Caco-2 (cell line): Measurements from ENCODE around the gene SPATA18. TPM values are rescaled to one million over a fixed set of nuclear protein-coding genes. Genes with fewer than 3 reads are reported as not detected.

Source experiments
- BruUV-seq: library from RNA; stranded (reverse); fragments of 400-500 nt; replicated peaks from 2 replicates; lab custom pipeline; 2021; lab: Mats Ljungman, UMichigan
- CTCF ChIA-PET: fragments of 300-600 bp; sonication (Branson Sonifier 250); formaldehyde crosslinking; loops from one replicate; lab custom pipeline; 2022; ENCODE audit warnings: antibody characterized with exemption; lab: Charles Lee
- POLR2A ChIA-PET: fragments of 300-600 bp; sonication (Branson Sonifier 250); formaldehyde crosslinking; loops from one replicate; lab custom pipeline; 2022; ENCODE audit warnings: antibody characterized with exemption; lab: Charles Lee
- DNase-seq, 2 experiments: peaks; one replicate each; pipeline versions ENCODE4 v3.0.0 to v3.0.0-alpha.2; 2020 to 2022
- H3K27me3 ChIP-seq: replicated peaks from 2 replicates; pipeline ENCODE4 v1.6.0; 2011; ENCODE audit warnings: low read length; ENCODE audit not compliant: control insufficient read depth, insufficient read depth
- H3K36me3 ChIP-seq: 2 replicates; pipeline ENCODE4 v1.5.1; 2011; ENCODE audit warnings: low read length; ENCODE audit not compliant: control insufficient read depth, insufficient read depth
- H3K4me1 ChIP-seq: fragments of 250-450 bp; sonication (Bioruptor Pico); 2 replicates; pipeline ENCODE4 v1.5.1; 2020; ENCODE audit warnings: mild to moderate bottlenecking
- H3K4me3 ChIP-seq: 2 replicates; pipeline ENCODE4 v1.5.1; 2011; ENCODE audit warnings: low read depth, mild to moderate bottlenecking, control low read depth, low read length
- H3K9me3 ChIP-seq: fragments of 250-450 bp; sonication (Bioruptor Pico); 2 replicates; pipeline ENCODE4 v1.5.1; 2020; ENCODE audit warnings: mild to moderate bottlenecking, moderate library complexity
- H3K27ac Mint-ChIP-seq: one replicate; pipeline ENCODE4 v1.8.0; 2022; ENCODE audit warnings: mixed read lengths; ENCODE audit not compliant: unreplicated experiment
- H3K27me3 Mint-ChIP-seq: one replicate; pipeline ENCODE4 v1.8.0; 2022; ENCODE audit warnings: mixed read lengths; ENCODE audit not compliant: insufficient read depth, unreplicated experiment
- H3K36me3 Mint-ChIP-seq: one replicate; pipeline ENCODE4 v1.8.0; 2022; ENCODE audit warnings: mild to moderate bottlenecking, mixed read lengths; ENCODE audit not compliant: insufficient read depth, unreplicated experiment
- H3K4me1 Mint-ChIP-seq: one replicate; pipeline ENCODE4 v1.8.0; 2022; ENCODE audit warnings: low read depth, mixed read lengths; ENCODE audit not compliant: unreplicated experiment
- H3K4me3 Mint-ChIP-seq: one replicate; pipeline ENCODE4 v1.8.0; 2022; ENCODE audit warnings: mild to moderate bottlenecking, moderate library complexity, mixed read lengths; ENCODE audit not compliant: unreplicated experiment
- H3K9me3 Mint-ChIP-seq: one replicate; pipeline ENCODE4 v1.8.0; 2022; ENCODE audit warnings: mixed read lengths; ENCODE audit not compliant: unreplicated experiment
- CTCF ChIP-seq, 2 experiments: fragments of 200-600 bp in 1 of 2; IDR thresholded peaks; 1 replicate in 1 of 2; 2 replicates in 1 of 2; pipeline versions ENCODE4 v1.5.1 to v1.8.0; 2011 to 2022; ENCODE audit warnings: antibody characterized with exemption in 1 of 2, control low read depth in 1 of 2, inconsistent platforms in 1 of 2, low read depth in 1 of 2, low read length in 1 of 2, mild to moderate bottlenecking in 1 of 2, moderate library complexity in 1 of 2; ENCODE audit not compliant: insufficient read depth in 1 of 2, severe bottlenecking in 1 of 2, unreplicated experiment in 1 of 2
- intact Hi-C: fragments of 100-400 bp; cut with micrococcal nuclease; formaldehyde crosslinking; loops from one replicate; pipeline ENCODE4 v1.10.0; 2022; ENCODE audit not compliant: unreplicated experiment
- total RNA-seq: library from RNA; stranded (reverse); gene quantifications from 2 replicates; pipeline ENCODE4 v1.2.3, GENCODE V29; 2022

The SPATA18 gene
- total RNA-seq, 1 experiment from 2014 or later: not detected

DNA sequence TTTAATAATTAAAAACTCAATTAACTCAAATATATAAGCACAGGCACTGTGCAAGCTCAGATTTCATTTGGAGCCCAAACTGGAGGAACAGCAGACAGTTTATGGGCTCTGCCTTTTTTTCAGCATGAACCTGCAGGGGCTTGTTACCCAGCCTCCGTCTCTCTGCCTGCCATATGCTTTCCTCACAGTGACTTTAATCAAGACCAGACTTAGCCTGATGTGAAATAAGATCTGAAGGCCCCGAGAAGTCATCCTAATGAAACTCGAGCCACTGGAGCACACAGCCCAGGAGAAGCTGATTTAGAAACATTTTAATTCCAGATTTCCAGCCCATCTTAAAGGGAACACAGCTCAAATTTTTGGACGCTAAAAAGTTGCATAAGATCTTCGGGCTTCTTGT lies 55.6 kb downstream of the SPATA18 start:
- POLR2A ChIA-PET: no interaction called here
- H3K27me3 ChIP-seq: no peaks in the 10 kb centered on the region
- Mint-ChIP-seq H3K4me3 (no peak overlapping the region), H3K27ac (no peak overlapping the region), H3K27me3 (peaks cover 2% of the 10 kb centered on the region), H3K4me1 (no peaks in the 10 kb centered on the region), H3K9me3 (no peaks in the 10 kb centered on the region), H3K36me3 (no peaks in the 10 kb centered on the region)
- H3K9me3 ChIP-seq: no peaks in the 10 kb centered on the region
- no peak for TF ChIP-seq CTCF (IDR thresholded peaks at IDR 0.05; ENCODE audit: insufficient read depth in 1 of 2, low read depth in 1 of 2, low read length in 1 of 2, severe bottlenecking in 1 of 2, unreplicated experiment in 1 of 2)
- CTCF ChIA-PET: no interaction called here
- no peaks in the 10 kb centered on the region for H3K36me3 ChIP-seq
- BruUV-seq: no TSS peak
- intact Hi-C loops: loop anchor here (5.0 to 10.0 kb wide), 2 partner anchors 128 to 876 kb away; no protein-coding TSS in a partner anchor
- no peak for DNase-seq
- H3K4me3 ChIP-seq: no peak overlapping the region
- no peaks in the 10 kb centered on the region for H3K4me1 ChIP-seq

- Histone ChIP-seq H3K27me3 (no peaks in the 10 kb centered on the region), H3K4me1 (no peaks in the 10 kb centered on the region), H3K36me3 (no peaks in the 10 kb centered on the region), H3K4me3 (no peak overlapping the region), H3K9me3 (no peaks in the 10 kb centered on the region)
- no peaks in the 10 kb centered on the region for H3K36me3 Mint-ChIP-seq
- peaks cover 2% of the 10 kb centered on the region for H3K27me3 Mint-ChIP-seq
- TF ChIP-seq CTCF (IDR thresholded peaks at IDR 0.05; ENCODE audit: insufficient read depth in 1 of 2, low read depth in 1 of 2, low read length in 1 of 2, severe bottlenecking in 1 of 2, unreplicated experiment in 1 of 2): no peak
- no TSS peak for BruUV-seq
- H3K9me3 Mint-ChIP-seq: no peaks in the 10 kb centered on the region
- H3K4me3 Mint-ChIP-seq: no peak overlapping the region
- intact Hi-C loops: loop anchor here (5.0 to 10.0 kb wide), 2 partner anchors 127 to 875 kb away; no protein-coding TSS in a partner anchor
- POLR2A ChIA-PET: no interaction called here
- CTCF ChIA-PET: no interaction called here
- DNase-seq: no peak
- no peaks in the 10 kb centered on the region for H3K4me1 Mint-ChIP-seq
- H3K27ac Mint-ChIP-seq: no peak overlapping the region
Observed at GRCh38 chr4:52107336-52107735, 56.2 kb downstream of the SPATA18 start.

DNA sequence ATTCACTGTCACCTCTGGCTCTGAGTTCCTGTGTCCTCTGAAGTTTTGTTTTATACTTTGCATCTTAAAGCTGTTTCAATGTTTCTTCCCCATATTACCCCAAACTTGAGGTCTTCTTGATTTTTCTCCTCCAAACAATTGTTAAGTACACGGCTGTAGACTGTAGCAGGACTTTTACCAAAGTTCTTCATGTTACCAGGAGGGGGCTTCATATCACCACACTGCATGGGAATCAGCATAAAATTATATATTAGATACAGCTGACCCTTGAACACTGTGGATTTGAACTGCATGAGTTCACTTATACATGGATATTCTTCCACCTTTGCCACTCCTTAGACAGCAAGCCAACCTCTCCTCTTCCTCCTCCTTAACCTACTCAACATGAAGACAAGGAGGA lies 56.6 kb downstream of the SPATA18 start:
- Histone ChIP-seq H3K4me3 (no peak overlapping the region), H3K4me1 (no peaks in the 10 kb centered on the region), H3K27me3 (no peaks in the 10 kb centered on the region), H3K9me3 (no peaks in the 10 kb centered on the region), H3K36me3 (no peaks in the 10 kb centered on the region)
- DNase-seq: no peak
- intact Hi-C loops: loop anchor here (5.0 to 10.0 kb wide), 2 partner anchors 127 to 875 kb away; no protein-coding TSS in a partner anchor
- no peaks in the 10 kb centered on the region for H3K36me3 Mint-ChIP-seq
- H3K27me3 Mint-ChIP-seq: peaks cover 2% of the 10 kb centered on the region
- POLR2A ChIA-PET: no interaction called here
- BruUV-seq: no TSS peak
- no peak overlapping the region for H3K4me3 Mint-ChIP-seq
- H3K27ac Mint-ChIP-seq: no peak overlapping the region
- H3K4me1 Mint-ChIP-seq: no peaks in the 10 kb centered on the region
- no peak for TF ChIP-seq CTCF (IDR thresholded peaks at IDR 0.05; ENCODE audit: insufficient read depth in 1 of 2, low read depth in 1 of 2, low read length in 1 of 2, severe bottlenecking in 1 of 2, unreplicated experiment in 1 of 2)
- no peaks in the 10 kb centered on the region for H3K9me3 Mint-ChIP-seq
- CTCF ChIA-PET: no interaction called here
